Small intestine (tissue), 16 donors: ENCODE results near the gene FZD2. TPM values are rescaled to one million over a fixed set of nuclear protein-coding genes. Genes with fewer than 3 reads are reported as not detected.
A peak's percentile ranks its signal among the peaks of the same experiment; 100 is the strongest.
"Not testable (repeated sequence)": the region's sequence is repeated elsewhere in the genome, so short reads cannot be mapped to it uniquely, and the experiment has no call there.

Experiments used
- DNase-seq, 2 donors: peaks; one replicate each; pipeline versions ENCODE4 v3.0.0 to v3.0.0-alpha.2; 2013
- FAIRE-seq: peaks from 2 replicates; lab custom pipeline; 2012; peaks lifted over from hg19 to GRCh38; lab: Jason Lieb, UNC
- H3K27ac ChIP-seq, 3 donors: one replicate each; pipeline ENCODE4 v1.5.1; 2013; ENCODE audit warnings: low read length in 2 of 3, mild to moderate bottlenecking in 2 of 3, control low read depth in 1 of 3, inconsistent platforms in 1 of 3, low read depth in 1 of 3, moderate library complexity in 1 of 3
- H3K27me3 ChIP-seq, 3 donors: one replicate each; pipeline ENCODE4 v1.6.1; 2013; ENCODE audit warnings: low read length in 3 of 3, inconsistent platforms in 1 of 3; ENCODE audit not compliant: control insufficient read depth in 3 of 3, insufficient read depth in 3 of 3
- H3K36me3 ChIP-seq, 3 donors: one replicate each; pipeline ENCODE4 v1.6.1; 2013; ENCODE audit warnings: low read length in 3 of 3, inconsistent platforms in 1 of 3, low read depth in 1 of 3, mild to moderate bottlenecking in 1 of 3, moderate library complexity in 1 of 3; ENCODE audit not compliant: control insufficient read depth in 3 of 3, insufficient read depth in 2 of 3
- H3K4me1 ChIP-seq, 3 donors: one replicate each; pipeline ENCODE4 v1.6.1; 2013; ENCODE audit warnings: low read length in 2 of 3, inconsistent platforms in 1 of 3, low read depth in 1 of 3, mild to moderate bottlenecking in 1 of 3, moderate library complexity in 1 of 3; ENCODE audit not compliant: control insufficient read depth in 3 of 3, insufficient read depth in 2 of 3
- H3K4me3 ChIP-seq, 3 donors: one replicate each; pipeline ENCODE4 v1.5.1; 2013; ENCODE audit warnings: low read length in 3 of 3, control low read depth in 1 of 3, inconsistent platforms in 1 of 3, low read depth in 1 of 3, mild to moderate bottlenecking in 1 of 3, moderate library complexity in 1 of 3
- H3K9me3 ChIP-seq, 2 donors: one replicate each; pipeline ENCODE4 v1.6.1; 2013; ENCODE audit warnings: low read depth in 1 of 2, low read length in 1 of 2; ENCODE audit not compliant: control insufficient read depth in 2 of 2, insufficient read depth in 1 of 2
- WGBS, 3 donors: extraction: QIAGEN DNeasy Blood & Tissue Kit; methylation state at CpG; one replicate each; pipeline ENCODE4 v1.1.7; 2013; 5-methylcytosine and 5-hydroxymethylcytosine counted together
- long read RNA-seq, 10 donors: transcript quantifications; one replicate each; lab custom pipeline, GENCODE V29; 2026
- polyA plus RNA-seq, 4 donors: library from polyadenylated mRNA; stranded (reverse) in 3 of 4; unstranded in 1 of 4; fragments of 200-250 nt in 3 of 4; fragments of 120-200 nt in 1 of 4; gene quantifications; one replicate each; pipeline versions ENCODE4 v1.2.1 to v1.2.3, GENCODE V29; 2013
- donor health status: healthy with polysubstance abuse.
- donor health status: control.
- donor health status: control.
- donor health status: Bipolar disorder and iron deficiency.
- donor health status: healthy.

Gene FZD2
- 1 to 10 TPM in 1 of 4 donors, under 1 TPM in 1, not detected in 2; 0.79 to 3.1 TPM for polyA plus RNA-seq
- long read RNA-seq, donor 1 = 0 reads
- long read RNA-seq, donor 2 = 0 reads
- long read RNA-seq, donor 3, partial matches to known transcripts = 0 of 3 reads
- long read RNA-seq, donor 3, other reads (novel, unspliced or antisense) = 0 of 3 reads
- long read RNA-seq, donor 4 = 0 reads
- long read RNA-seq, donor 5, partial matches to known transcripts = 0 of 4 reads
- long read RNA-seq, donor 5, other reads (novel, unspliced or antisense) = 0 of 4 reads
- long read RNA-seq, donor 6, partial matches to known transcripts = 0 of 2 reads
- long read RNA-seq, donor 6, other reads (novel, unspliced or antisense) = 0 of 2 reads
- long read RNA-seq, donor 7, transcript FZD2-201 (1 exons, 2,112 nt) = major isoform, 12 of 12 reads
- long read RNA-seq, donor 7, partial matches to known transcripts = 0 of 12 reads
- long read RNA-seq, donor 7, other reads (novel, unspliced or antisense) = 0 of 12 reads
- long read RNA-seq, donor 8, partial matches to known transcripts = 0 of 2 reads
- long read RNA-seq, donor 8, other reads (novel, unspliced or antisense) = 0 of 2 reads
- long read RNA-seq, donor 9 = 0 reads
- long read RNA-seq, donor 10, transcript FZD2-201 (1 exons, 2,112 nt) = major isoform, 8 of 8 reads
- long read RNA-seq, donor 10, partial matches to known transcripts = 0 of 8 reads
- long read RNA-seq, donor 10, other reads (novel, unspliced or antisense) = 0 of 8 reads

DNA sequence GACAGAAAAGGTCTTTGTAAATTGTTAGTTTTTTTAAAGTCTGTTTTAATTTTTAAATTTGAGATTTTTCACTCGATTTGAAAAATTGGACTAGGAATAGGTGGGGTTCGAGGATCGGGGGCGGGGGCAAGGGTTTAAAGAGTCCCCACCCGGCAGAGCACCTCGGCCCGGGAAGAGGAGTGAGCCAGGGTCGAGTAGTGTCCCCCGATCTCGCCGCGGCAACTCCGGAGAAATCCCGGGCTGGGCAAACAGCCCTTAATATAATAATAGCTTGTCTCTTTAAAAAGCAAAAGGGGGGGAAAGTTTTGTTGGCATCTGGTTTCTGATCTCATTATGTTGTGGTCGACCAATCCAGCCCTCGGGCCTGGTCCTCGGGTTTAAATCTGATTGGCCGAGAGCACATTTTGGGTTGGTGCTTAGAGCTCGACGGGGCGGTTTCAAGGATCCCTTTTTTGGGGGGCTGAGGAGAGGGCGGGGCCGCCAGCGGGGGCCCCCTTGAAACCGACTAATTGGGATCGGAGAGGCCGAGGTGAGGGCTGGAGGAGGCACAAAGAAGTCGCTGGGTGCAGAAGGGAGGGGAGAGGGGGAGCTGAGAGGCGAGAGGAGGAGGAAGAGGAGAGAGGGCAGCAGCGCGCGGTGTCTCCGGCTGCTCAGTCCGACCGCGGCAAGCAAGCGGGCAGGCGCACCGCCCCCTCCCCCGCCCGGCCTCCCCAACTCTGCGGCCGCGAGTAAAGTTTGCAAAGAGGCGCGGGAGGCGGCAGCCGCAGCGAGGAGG, at the start of gene FZD2:
Gene FZD2, plus strand, starts transcription at position 653 of the 775 bp plus-strand sequence. CDS start 205 bp downstream, outside the sequence.
- FAIRE-seq (no peak), DNase-seq (peak; percentile 44 to 72)
- peak within 1 kb of the TSS; percentile 40 to 59 (median 46) for H3K4me3 ChIP-seq
- H3K4me1 ChIP-seq = peaks cover 0 to 7% (median 0%) of the 10 kb centered on the region in 3 donors
- 0 to 1% (median 1%) methylated on average over 37 to 49 of the region's 49 CpGs for WGBS, 3 donors
- H3K9me3 ChIP-seq = peaks cover 0 to 12% of the 10 kb centered on the region in 2 donors
- peak within 1 kb of the TSS in 2 of 3 donors; percentile 63 to 80 for H3K27ac ChIP-seq
- H3K27me3 ChIP-seq = peaks cover 0 to 57% (median 12%) of the 10 kb centered on the region in 3 donors
- no peaks in the 10 kb centered on the region for H3K36me3 ChIP-seq

DNA sequence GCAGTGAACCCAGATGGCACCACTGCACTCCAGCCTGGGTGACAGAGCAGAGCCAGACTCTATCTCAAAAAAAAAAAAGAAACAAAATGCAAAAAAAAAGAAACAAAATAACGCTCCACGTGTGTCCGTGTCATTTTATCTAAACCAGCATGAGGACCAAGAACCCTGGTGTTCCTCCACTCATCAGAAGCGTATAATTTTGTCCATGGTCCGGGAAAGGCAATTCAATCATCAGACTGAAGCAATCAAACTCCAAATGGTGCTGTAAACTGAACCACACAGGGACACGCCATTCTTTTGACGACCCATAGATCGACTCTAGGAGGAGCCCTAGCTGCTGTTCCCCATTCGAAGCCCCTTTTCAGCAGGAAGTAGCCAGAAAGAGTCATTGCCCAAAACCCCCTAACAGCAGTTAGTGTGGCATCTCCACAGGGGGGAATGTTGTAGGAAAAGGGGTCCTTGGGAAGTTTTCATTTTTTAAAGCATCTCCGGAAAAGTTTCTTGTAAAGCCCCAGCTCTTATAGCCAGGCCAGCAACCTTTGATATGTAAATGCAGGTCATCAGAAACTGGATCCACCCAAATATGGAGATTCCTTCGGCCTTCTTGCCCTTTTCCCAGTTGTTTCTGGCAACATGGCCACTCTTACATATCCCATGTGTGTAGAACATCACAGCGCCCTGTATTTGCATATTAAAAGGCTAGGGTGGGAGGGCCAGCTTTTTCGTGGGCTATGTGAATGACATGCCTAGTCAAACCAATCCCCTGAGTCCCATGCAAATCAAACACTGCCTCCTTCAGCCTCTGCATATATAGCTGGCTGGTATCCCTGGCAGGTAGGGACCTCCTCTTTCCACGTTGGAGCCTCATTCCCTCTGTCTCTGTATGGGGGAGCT, 45.8 kb upstream of the FZD2 start:
- H3K4me3 ChIP-seq, DNase-seq, H3K4me1 ChIP-seq, H3K27ac ChIP-seq, H3K36me3 ChIP-seq, FAIRE-seq, H3K27me3 ChIP-seq, H3K9me3 ChIP-seq: not testable (repeated sequence)
- 40 to 48% (median 40%) methylated on average over 14 of the region's 14 CpGs for WGBS, 3 donors

DNA sequence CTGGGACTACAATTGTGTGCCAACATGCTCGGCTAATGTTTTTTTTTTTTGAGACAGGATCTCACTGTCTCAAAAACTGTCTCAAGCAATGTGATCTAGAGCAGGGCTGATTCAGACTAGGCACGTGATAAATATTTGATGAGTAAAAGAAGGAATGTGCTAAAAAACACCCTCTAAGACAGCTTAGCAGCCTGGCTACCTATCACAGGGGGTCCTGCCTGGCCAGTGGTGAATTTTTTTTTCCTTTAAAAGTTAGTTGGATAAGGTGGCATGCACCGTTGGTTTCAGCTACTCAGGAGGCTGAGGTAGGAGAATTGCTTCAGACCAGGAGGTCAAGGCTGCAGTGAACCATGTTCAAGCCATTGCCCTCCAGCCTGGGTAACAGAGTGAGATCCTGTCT, 39.3 kb upstream of the FZD2 start:
- no peak overlapping the region for H3K4me3 ChIP-seq
- no peak for DNase-seq
- no peaks in the 10 kb centered on the region for H3K36me3 ChIP-seq
- WGBS, 3 donors = 43 to 54% (median 48%) methylated on average over 3 of the region's 3 CpGs
- FAIRE-seq = no peak
- no peak overlapping the region for H3K27ac ChIP-seq
- peaks cover 0 to 6% (median 0%) of the 10 kb centered on the region in 3 donors for H3K27me3 ChIP-seq
- H3K9me3 ChIP-seq = no peaks in the 10 kb centered on the region
- H3K4me1 ChIP-seq = no peaks in the 10 kb centered on the region

DNA sequence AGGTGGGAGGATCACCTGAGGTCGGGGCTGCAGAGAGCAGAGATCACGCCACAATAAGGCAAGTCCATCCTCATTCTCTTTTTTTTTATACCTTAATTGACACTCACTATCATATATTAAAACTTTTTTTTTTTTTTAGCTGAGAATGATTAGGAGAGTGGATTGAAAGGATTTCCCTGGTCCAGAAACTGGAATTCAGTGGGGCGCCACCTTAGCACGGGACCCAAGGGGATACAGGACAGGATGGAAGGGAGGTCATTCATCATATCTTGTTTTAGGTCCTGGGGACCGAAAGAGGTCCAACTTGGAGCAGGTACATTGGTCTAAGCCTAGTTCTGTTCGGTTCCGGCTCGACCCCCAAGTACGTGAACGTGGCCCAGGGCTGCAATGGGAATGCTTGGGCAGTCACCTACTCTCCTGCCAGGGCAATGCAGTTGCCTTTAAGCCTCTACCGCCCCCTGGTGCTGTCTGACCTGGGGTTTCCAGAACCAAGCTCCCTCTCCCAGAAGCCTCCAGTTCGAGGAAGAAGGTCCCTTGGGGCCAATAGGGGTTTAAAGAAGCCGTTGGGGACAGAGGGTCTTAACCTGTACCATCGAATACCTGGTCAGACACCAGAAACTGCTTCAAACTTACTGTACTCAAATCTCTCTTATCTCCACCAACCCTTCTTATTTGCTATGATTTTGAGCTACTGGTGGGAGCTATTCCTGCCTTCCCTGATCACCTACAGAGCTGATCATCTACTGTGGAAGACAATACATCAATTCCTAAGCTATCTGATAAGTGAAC, 34.2 kb upstream of the FZD2 start:
- DNase-seq (peak; percentile 74 to 75), FAIRE-seq (no peak)
- WGBS, 3 donors = 50 to 56% (median 51%) methylated on average over 14 of the region's 14 CpGs

DNA sequence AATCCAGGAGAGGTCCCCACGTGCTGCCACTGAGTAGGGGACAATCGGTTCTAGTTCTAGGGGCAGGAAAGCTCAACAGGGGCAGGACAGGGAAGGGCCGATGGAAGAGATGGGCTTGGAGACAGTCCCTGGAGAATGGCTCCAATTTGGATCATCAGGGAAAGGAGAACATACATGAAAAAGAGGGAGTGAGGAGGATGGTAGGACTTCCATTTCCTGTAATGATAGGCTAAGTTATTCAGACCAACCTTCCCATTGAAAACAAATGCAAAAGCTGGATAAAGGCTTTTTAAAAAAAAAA, 33.7 kb upstream of the FZD2 start:
- FAIRE-seq (no peak), DNase-seq (no peak)
- Histone ChIP-seq H3K27me3 (peaks cover 0 to 3% (median 2%) of the 10 kb centered on the region in 3 donors), H3K4me1 (no peaks in the 10 kb centered on the region), H3K9me3 (peaks cover 0 to 3% of the 10 kb centered on the region in 2 donors), H3K36me3 (no peaks in the 10 kb centered on the region), H3K4me3 (no peak overlapping the region), H3K27ac (no peak overlapping the region)
- WGBS, 3 donors = 63 to 71% (median 71%) methylated on average over 3 of the region's 3 CpGs

More for the DNA sequence above, 34.2 kb upstream of the FZD2 start:
- Histone ChIP-seq H3K27me3 (peaks cover 0 to 3% (median 2%) of the 10 kb centered on the region in 3 donors), H3K9me3 (peaks cover 0 to 3% of the 10 kb centered on the region in 2 donors), H3K36me3 (no peaks in the 10 kb centered on the region), H3K4me1 (no peaks in the 10 kb centered on the region), H3K27ac (no peak overlapping the region), H3K4me3 (no peak overlapping the region)

DNA sequence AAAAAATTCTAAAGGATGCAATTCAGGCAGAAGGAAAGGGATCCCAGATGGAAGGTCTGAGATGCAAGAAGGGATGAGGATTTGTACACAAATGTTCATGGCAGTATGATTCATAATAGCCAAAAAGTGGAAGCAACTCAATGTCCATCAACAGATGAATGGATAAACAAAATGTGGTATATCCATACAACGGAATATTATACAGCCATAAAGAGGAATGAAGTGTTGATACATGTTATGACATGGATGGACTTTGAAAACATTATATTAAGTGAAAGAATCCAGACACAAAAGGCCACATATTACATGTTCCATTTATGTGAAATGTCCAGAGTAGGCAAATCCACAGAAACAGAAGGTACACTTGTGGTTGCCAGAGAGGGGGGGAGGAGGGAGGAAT, 30.2 kb upstream of the FZD2 start:
- Histone ChIP-seq H3K36me3 (no peaks in the 10 kb centered on the region), H3K4me1 (peaks cover 0 to 3% (median 0%) of the 10 kb centered on the region in 3 donors), H3K27ac (no peak overlapping the region), H3K9me3 (peaks cover 0 to 3% of the 10 kb centered on the region in 2 donors), H3K27me3 (peaks cover 0 to 3% (median 2%) of the 10 kb centered on the region in 3 donors), H3K4me3 (no peak overlapping the region)
- FAIRE-seq = no peak
- WGBS, 3 donors = 87 to 94% (median 94%) methylated on average over 1 of the region's 1 CpG
- no peak for DNase-seq

DNA sequence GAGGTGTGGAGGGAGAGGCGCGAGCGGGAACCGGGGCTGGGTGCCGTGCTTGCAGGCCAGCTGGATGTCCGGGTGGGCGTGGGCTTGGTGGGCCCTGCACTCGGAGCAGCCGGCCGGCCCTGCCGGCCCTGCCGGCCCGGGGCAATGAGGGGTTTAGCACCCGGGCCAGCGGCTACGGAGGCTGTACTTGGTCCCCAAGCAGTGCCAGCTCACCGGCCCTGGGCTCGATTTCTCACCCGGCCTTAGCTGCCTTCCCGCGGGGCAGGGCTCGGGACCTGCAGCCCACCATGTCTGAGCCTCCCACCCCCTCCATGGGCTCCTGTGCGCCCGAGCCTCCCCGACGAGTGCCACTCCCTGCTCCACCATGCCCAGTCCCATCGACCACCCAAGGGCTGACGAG, 29.3 kb upstream of the FZD2 start:
- Histone ChIP-seq H3K36me3 (no peaks in the 10 kb centered on the region), H3K27ac (no peak overlapping the region), H3K9me3 (peaks cover 0 to 3% of the 10 kb centered on the region in 2 donors), H3K27me3 (peaks cover 0 to 2% (median under 1%) of the 10 kb centered on the region in 3 donors), H3K4me3 (no peak overlapping the region), H3K4me1 (peaks cover 0 to 3% (median 0%) of the 10 kb centered on the region in 3 donors)
- DNase-seq (no peak), FAIRE-seq (no peak)
- 94 to 97% (median 95%) methylated on average over 23 to 28 of the region's 28 CpGs for WGBS, 3 donors
